HG02763 (cell line): ENCODE results near the gene PRSS36.

ENCODE experiments used
- ATAC-seq: cut with Tn5 transposase; IDR thresholded peaks from one replicate; pipeline ENCODE4 v1.9.1; 2021; ENCODE audit warnings: mild to moderate bottlenecking, moderate library complexity; ENCODE audit not compliant: unreplicated experiment

The PRSS36 gene

GRCh38 chr16:31128711-31129567, 20.9 kb downstream of the PRSS36 start:
- no peak for ATAC-seq

- ATAC-seq = no peak
These were observed 22.7 kb downstream of the PRSS36 start for GRCh38 chr16:31127182-31127581.

DNA sequence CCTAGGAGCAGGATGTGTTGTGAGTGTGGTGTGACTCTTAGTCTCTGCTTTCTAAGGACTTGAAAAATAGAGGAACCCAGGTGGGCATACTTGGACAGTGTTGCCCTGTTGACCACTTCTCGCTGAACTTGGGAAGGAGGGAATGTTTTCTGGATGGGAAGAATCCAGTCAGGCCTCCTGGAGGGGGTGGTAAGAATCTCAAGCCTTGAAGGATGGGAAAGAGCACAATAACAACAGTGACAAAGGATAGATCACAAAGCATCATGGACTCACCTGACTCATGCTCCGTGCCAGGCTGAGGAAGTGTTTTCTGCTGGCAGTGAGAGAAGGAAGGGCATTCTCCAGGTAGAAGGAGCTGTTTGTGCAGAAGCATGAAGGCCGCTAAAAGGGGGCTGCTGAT, 24.0 kb downstream of the PRSS36 start:
- ATAC-seq = no peak

DNA sequence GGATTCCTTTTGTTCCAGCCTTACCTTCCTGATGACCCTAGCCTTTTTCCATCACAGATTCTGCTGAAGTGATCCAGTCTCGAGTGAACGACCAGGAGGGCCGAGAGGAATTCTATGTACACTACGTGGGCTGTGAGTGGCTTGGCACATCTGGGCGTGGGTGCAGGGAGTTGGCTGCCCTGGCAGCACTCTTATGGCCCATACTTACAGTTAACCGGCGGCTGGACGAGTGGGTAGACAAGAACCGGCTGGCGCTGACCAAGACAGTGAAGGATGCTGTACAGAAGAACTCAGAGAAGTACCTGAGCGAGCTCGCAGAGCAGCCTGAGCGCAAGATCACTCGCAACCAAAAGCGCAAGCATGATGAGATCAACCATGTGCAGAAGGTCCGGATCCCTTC, 29.7 kb downstream of the PRSS36 start:
- no peak for ATAC-seq

DNA sequence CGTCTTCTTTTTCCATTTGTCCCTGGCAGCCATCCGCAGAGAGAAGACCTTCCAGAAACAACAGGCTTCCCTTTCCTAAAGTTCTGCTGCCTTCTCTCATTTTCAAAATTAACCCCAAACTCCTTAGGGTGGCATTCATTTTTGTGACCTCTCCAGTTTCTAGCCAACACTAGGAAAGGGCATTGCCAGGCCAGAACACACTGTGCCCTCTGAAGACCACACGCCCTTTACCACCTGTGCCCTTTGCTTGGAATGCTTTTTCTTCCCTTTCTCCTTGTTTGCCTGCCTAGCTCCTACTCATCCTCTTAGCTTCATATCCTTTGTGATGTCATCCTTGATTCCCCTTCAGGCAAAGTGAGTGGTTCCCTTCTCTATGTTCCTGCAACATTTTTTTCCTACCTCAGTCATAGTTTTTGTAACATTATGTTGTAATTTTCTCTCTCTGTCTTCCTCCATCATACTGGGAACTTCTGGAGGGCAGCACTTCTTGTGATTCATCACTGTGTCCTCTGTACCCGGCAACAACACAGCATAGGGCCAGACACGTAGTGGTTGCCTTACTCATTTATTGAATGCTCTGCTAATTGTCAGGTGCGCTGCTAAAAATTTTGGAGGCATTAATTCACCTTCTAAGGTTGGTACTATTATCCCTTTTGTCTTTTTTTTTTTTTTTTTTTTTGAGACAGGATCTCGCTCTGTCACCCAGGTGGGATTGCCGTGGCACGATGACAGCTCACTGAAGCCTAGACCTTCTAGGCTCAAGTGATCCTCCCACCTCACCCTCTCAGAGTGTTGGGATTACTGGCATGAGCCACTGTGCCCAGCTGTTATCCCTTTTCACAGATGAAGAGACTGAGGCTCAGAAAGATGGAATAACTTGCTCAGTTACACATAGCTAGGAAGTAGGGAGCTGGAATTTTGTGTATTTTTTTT, 31.4 kb downstream of the PRSS36 start:
- no peak for ATAC-seq

- ATAC-seq = peak; percentile 84
These were observed 32.3 kb downstream of the PRSS36 start, which contains the start of gene KAT8 for GRCh38 chr16:31117384-31118222. KAT8 (plus strand) TSS chr16:31117664; CDS start chr16:31117682, 18 bp downstream.

GRCh38 chr16:31114468-31114867, 35.4 kb downstream of the PRSS36 start:
- ATAC-seq = no peak

DNA sequence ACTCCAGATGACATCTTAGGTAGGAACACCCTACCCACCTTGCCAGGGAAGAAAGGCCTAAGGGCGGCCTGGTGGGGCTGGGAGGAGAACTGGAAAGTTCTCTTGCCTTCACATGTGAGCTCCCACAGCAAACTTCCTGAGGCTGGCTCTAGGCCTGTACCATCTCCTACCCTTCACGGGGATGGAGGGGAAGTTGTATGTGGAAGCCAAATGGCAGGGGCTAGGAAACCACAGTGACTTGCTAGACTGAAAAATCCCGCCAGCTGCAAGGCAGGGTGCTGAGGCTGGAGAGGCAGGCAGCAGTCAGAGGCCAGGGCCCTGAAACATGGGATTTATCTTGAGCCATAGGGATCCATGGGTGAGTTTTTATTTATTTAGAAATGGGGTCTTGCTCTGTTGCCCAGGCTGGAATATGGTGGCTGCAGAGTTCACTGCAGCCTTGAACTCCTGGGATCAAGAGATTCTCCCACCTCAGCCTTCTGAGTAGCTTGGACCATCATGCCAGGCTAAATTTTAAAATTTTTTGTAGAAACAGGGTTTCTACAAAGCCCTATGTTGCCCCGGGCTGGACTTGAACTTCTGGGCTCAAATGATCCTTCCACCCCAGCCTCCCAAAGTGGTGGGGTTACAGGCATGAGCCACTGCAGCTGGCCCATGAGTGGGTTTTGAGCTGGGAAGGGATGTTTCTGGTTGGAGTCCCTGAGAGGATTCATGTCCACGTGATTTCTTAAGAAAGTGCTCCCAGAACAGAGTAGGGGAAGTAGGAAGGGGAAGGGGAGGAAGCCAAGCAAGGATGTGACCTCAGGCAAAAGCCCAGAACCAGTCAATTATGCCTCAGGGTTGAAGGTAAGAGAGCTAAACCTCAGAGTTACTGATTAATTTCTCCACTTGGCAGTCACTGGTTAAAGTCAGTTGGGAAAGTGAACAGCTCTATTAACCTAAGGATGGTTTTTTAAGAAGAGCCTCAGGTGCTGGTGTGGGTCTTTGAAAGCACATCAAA, 36.4 kb downstream of the PRSS36 start:
- no peak for ATAC-seq

DNA sequence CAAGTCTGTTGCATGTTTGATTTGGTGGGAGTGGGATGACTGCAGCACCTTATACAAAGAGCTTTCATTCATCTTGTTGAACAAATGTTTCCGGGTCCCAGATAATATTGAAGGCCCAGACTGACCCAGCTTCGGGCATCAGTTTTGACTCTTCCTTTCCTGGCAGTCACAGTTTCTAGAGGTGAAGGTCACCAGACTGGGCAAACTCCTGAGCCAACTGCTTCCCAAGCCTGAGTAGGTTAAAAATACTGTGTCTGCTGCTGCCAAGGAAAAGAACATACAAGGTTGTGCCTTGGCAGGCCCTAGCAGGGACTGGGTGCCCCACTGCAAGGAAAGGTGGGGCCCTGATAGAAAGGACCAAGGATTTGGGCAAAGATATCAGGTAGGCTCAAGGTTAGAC, 37.2 kb downstream of the PRSS36 start:
- no peak for ATAC-seq

DNA sequence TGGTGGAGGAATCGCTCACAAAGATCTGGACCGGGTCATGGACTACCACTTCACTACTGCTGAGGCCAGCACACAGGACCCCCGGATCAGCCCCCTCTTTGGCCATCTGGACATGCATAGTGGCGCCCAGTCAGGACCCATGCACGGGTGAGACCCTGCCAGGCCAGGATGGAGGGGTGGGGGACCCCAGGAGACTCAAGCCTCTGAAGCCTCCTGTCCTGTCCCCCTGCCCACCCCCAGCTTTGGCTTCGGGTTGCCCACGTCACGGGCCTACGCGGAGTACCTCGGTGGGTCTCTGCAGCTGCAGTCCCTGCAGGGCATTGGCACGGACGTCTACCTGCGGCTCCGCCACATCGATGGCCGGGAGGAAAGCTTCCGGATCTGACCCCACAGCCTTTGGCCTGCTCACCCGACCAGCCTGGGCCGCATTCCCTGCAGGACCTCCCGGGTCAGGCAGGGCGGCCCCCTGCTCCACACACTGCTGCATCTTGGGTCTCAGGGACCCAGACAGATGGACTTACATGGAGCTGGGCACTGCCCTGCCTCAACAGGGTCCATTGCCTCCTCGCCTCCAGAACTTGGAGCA, 37.9 kb downstream of the PRSS36 start:
- ATAC-seq = no peak

DNA sequence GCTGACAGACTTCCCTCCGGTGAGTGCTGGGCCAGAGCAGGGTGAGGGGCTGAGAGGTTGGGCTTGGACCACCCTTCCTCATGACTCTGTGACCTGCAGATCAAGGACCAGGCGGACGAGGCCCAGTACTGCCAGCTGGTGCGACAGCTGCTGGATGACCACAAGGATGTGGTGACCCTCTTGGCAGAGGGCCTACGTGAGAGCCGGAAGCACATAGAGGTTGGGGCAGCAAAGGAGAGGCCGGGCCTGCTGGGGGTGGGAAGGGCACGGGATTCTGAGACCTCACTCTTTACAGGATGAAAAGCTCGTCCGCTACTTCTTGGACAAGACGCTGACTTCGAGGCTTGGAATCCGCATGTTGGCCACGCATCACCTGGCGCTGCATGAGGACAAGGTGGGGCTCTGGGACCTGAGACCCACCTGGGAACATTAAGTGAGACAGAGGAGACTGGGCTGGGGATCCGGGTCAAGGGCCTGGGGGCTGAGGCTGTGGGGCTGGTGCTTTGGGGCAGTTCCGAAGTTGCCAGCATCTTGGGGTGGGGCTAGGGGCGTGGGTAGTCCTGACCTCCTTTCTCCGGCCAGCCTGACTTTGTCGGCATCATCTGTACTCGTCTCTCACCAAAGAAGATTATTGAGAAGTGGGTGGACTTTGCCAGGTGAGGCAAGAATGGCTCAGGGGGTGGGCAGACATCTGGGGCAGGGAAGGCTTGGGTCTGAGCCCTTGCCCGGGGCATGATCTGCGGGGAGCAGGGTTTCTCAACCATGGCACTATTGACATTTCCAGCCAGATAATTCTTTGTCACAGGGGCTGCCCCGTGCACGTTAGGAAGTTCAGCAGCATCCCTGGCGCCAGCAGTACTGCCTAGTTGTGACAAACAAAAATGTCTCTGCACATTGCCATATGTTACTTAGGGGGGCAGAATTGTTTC, 39.5 kb downstream of the PRSS36 start:
- no peak for ATAC-seq

DNA sequence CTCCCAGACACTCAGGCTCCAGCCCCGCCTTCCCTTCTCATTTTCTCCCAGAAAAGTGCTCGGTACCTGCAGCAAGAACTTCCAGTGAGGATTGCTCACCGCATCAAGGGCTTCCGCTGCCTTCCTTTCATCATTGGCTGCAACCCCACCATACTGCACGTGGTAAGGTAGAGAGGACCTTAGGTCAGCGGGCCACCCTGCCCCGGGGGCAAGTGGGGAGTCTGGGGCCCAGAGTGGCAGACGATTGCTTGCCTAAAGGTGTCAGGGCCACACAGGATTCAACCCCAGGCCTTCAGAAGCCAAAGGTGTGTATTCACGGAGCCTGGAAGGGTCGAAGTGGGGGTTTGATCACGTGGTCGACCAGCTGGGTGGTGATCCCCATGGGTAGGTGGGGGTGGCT, 40.2 kb downstream of the PRSS36 start:
- ATAC-seq = no peak

- ATAC-seq = no peak
These were observed 40.9 kb downstream of the PRSS36 start for GRCh38 chr16:31108794-31109558.

- peak; percentile 71 for ATAC-seq
These were observed 41.7 kb downstream of the PRSS36 start, which contains the start of gene BCKDK for GRCh38 chr16:31108035-31108793. BCKDK (plus strand) TSS chr16:31108386; CDS start chr16:31109224, 838 bp downstream.

DNA sequence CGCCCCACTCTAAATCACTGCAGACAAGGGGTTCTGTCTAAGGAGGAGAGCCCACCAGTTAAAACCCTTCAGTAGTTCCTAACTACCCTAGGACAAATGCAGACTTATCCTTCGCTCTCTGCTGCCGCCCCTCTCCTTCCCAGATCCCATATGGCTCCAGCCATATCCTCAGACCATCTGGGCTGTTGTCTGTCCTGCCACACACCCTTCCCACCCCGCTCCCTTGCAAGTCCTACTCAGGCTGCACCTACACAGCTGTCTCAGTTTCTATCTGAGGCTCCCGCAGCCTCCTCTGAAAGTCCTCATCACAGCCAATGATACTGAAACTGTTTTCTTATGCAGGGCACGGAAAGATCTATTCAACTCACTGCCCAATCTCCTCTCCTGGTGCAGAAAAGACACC, 42.4 kb downstream of the PRSS36 start:
- ATAC-seq = peak; percentile 49
